BE2C (cell line): Measurements from ENCODE around the gene DTYMK.

Source experiments
- DNase-seq: peaks from one replicate; pipeline ENCODE4 v3.0.0-alpha.2; 2020
- H3K27me3 ChIP-seq: fragments of 250-450 bp; sonication (Bioruptor Pico); 2 replicates; pipeline ENCODE4 v1.5.1; 2020; ENCODE audit warnings: mild to moderate bottlenecking
- H3K36me3 ChIP-seq: fragments of 250-450 bp; sonication (Bioruptor Pico); 2 replicates; pipeline ENCODE4 v1.5.1; 2020; ENCODE audit warnings: mild to moderate bottlenecking
- H3K4me1 ChIP-seq: fragments of 250-450 bp; sonication (Bioruptor Pico); 2 replicates; pipeline ENCODE4 v1.5.1; 2020
- H3K4me3 ChIP-seq: 2 replicates; pipeline ENCODE4 v1.5.1; 2011; ENCODE audit warnings: low read depth, low read length
- H3K9me3 ChIP-seq: fragments of 250-450 bp; sonication (Bioruptor Pico); 2 replicates; pipeline ENCODE4 v1.5.1; 2020
- TF ChIP-seq, protein P1 (sequence below): IDR thresholded peaks from 2 replicates; pipeline ENCODE4 v1.5.1; 2012; ENCODE audit warnings: mild to moderate bottlenecking, low read depth, low read length

DTYMK gene

DNA sequence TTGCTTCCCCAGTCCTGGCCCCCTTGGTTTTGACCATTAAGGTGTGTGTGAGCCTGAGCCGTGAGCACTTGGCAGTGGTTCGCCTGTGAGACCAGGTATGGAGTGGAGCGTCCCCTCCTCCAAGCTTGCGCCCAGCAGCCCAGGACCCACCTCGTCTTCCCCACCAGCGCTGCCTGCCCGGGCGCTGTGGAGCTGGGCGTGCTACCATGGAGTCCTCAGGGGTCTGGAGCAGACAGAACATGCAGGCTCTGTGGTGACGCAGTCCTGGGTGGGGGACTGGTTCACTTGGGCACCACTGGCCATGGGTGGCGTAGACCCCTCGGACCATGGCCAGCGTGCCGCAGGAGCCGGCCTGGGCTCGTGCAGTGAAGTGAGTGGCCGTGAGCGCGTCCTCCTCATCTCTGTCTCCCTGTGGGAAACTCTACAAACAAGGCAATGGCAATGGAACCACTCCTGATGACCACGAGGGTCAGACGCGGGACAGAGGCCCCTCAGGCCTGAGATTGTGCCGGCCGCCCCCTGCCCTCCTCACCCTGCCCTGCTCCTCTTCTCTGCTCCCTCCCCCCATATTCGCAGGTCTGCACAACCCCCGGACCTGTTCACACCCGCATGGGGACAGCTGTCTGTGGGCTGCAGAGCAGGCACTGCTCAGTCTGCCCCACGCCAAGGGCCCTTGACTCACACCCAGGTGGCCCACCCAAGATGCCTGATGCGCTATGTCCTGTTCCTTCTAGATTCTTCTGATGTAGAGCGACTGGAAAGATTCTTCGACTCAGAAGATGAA is 15.0 kb downstream of the DTYMK start:
- Histone ChIP-seq H3K36me3 (peaks cover 69% of the 10 kb centered on the region), H3K4me1 (peaks cover 5% of the 10 kb centered on the region), H3K27me3 (no peaks in the 10 kb centered on the region), H3K9me3 (no peaks in the 10 kb centered on the region), H3K4me3 (no peak overlapping the region)
- no peak for DNase-seq
- TF ChIP-seq, protein P1, sequence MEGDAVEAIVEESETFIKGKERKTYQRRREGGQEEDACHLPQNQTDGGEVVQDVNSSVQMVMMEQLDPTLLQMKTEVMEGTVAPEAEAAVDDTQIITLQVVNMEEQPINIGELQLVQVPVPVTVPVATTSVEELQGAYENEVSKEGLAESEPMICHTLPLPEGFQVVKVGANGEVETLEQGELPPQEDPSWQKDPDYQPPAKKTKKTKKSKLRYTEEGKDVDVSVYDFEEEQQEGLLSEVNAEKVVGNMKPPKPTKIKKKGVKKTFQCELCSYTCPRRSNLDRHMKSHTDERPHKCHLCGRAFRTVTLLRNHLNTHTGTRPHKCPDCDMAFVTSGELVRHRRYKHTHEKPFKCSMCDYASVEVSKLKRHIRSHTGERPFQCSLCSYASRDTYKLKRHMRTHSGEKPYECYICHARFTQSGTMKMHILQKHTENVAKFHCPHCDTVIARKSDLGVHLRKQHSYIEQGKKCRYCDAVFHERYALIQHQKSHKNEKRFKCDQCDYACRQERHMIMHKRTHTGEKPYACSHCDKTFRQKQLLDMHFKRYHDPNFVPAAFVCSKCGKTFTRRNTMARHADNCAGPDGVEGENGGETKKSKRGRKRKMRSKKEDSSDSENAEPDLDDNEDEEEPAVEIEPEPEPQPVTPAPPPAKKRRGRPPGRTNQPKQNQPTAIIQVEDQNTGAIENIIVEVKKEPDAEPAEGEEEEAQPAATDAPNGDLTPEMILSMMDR, result no peak

DNA sequence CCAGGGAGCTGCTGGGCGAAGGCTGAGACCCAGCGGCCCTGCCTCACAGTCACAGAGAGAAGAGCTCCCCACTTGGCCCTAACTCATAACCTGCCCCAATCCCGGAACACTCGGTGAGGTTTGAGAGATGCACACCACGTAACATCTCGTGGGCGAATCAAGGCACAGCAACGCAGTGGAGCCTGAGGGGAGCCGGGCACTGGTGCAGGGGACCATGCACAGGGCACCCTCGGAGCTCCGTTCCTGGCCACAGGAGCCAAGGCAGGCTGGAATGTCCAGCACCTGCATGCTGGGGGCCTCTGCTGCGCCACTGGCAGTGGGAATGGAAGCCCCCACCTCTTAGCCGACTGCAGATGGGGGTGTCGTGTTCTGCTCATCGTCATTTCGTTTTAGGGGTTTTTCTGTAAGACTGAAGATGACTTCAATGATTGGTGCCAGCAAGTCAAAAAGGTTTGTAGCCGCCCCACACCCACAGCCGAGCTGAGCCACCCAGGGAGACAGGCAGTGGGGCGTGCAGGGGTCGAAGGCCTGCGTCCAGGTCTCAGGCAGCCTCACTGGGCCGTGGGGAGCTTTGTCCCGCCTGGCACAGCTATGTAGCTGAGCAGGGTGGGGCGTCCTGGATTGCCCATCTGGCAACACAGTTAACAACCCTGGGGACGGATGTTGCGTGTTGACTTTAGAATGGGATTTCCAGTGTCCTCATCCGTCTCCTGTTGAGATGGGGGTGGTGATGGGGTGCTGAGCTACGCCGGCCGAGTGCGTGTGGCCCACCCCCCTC is 16.1 kb downstream of the DTYMK start:
- DNase-seq, result no peak
- peaks cover 59% of the 10 kb centered on the region for H3K36me3 ChIP-seq
- H3K4me3 ChIP-seq, result no peak overlapping the region
- H3K9me3 ChIP-seq, result no peaks in the 10 kb centered on the region
- TF ChIP-seq, protein P1, result no peak
- no peaks in the 10 kb centered on the region for H3K27me3 ChIP-seq
- peaks cover 14% of the 10 kb centered on the region for H3K4me1 ChIP-seq

DNA sequence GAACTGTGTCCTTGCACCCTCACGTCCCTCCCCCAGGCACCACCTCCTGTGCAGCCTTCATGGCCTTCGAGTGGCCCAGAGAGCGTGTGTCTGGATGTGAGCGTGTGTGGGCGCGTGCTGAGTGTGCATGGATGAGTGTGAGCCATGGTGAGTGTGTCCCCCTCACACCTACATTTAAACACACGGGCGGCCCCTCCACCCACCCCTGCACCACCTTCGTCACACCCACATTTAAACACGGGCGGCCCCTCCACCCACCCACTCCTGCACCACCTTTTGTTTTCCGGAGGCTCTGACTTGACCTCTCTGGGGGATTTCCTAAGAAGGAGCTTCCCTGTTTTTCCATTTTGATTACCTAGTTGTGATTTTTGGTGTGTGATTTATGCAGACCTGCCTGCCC is 17.8 kb downstream of the DTYMK start:
- H3K36me3 ChIP-seq, result peaks cover 46% of the 10 kb centered on the region
- H3K4me1 ChIP-seq, result peaks cover 18% of the 10 kb centered on the region
- H3K4me3 ChIP-seq, result no peak overlapping the region
- H3K9me3 ChIP-seq, result no peaks in the 10 kb centered on the region
- TF ChIP-seq, protein P1, result no peak
- DNase-seq, result no peak
- no peaks in the 10 kb centered on the region for H3K27me3 ChIP-seq

DNA sequence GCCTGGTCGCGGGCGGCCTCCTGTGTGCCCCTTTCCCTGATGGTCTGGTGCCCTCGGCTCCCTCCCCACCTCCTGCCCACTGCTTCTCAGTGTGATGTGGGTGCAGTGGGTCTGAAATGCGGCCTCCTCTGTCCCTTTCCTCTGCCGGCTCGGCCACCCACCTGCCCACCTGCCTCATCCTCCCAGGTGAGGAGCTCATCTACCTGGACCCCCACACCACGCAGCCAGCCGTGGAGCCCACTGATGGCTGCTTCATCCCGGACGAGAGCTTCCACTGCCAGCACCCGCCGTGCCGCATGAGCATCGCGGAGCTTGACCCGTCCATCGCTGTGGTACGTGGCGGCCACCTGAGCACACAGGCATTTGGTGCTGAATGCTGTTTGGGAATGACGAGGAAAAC is 18.3 kb downstream of the DTYMK start:
- TF ChIP-seq, protein P1, result no peak
- H3K36me3 ChIP-seq, result peaks cover 45% of the 10 kb centered on the region
- H3K4me1 ChIP-seq, result peaks cover 18% of the 10 kb centered on the region
- H3K9me3 ChIP-seq, result no peaks in the 10 kb centered on the region
- no peak overlapping the region for H3K4me3 ChIP-seq
- no peak for DNase-seq
- no peaks in the 10 kb centered on the region for H3K27me3 ChIP-seq

DNA sequence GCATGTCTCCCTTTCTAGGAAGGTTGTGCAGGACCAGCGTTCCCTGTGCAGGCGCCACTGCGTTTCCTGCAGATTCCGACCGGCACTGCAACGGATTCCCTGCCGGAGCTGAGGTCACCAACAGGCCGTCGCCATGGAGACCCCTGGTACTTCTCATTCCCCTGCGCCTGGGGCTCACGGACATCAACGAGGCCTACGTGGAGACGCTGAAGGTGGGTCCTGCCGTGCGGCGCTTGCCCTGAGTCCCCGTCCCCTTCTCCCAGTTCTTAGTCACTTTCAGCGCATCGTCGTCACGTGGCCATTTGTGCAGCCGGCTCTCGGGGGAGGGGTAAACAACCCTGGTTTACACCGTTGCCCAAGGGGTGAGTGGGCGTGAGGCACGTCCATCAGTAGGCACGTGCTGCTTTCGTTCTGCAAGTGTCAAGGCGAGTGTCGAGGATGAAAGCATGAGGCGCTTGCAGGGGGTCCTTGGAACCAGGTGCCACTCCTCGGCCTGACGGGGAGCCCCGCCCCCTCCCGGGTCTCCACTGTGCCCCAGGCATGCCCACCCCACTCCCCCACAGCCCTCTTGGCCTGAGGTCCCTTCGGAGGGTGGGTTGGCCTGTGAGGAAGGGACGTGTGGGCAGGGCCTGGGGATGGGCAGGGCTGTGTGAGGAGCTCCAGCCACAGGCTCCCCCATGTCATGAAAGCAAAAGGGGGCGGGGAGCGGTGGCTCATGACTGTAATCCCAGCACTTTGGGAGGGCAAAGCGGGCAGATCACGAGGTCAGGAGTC is 19.8 kb downstream of the DTYMK start:
- Histone ChIP-seq H3K36me3 (peaks cover 42% of the 10 kb centered on the region), H3K4me3 (peak overlapping the region; percentile 35), H3K27me3 (no peaks in the 10 kb centered on the region), H3K9me3 (no peaks in the 10 kb centered on the region), H3K4me1 (peaks cover 18% of the 10 kb centered on the region)
- peak; percentile 91 for DNase-seq
- TF ChIP-seq, protein P1, result no peak
